ENCODE results near the gene ITM2C.

Gene ITM2C, protein sequence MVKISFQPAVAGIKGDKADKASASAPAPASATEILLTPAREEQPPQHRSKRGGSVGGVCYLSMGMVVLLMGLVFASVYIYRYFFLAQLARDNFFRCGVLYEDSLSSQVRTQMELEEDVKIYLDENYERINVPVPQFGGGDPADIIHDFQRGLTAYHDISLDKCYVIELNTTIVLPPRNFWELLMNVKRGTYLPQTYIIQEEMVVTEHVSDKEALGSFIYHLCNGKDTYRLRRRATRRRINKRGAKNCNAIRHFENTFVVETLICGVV

GRCh38 chr2:230864605-230865306, at the start of gene ITM2C:
ITM2C (plus strand) TSS chr2:230864942; CDS start chr2:230865026, 84 bp downstream.
- DNase-seq: peak; percentile 77

DNA sequence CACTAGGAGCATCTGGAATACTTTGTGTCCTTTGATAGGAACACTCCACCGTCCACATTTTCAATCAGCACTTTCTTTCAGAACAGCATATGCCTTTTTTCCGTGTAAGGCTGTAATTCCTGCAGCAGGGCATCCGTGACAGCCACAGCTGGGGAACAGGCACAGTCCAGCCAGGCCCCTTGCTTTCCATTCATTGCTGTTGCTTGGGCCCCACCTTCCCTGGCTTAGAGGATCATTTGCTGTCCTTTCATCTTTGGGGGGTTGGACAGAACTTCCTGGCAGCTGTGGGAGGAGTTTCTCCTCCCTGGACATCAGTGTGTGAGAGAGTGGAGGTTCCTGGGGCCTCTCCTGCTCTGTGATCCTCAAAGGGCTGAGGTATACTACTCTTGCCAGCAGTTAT, 49.7 kb upstream of the ITM2C start:
- no peak for DNase-seq

GRCh38 chr2:230816735-230817134, 48.0 kb upstream of the ITM2C start:
- DNase-seq: no peak

DNA sequence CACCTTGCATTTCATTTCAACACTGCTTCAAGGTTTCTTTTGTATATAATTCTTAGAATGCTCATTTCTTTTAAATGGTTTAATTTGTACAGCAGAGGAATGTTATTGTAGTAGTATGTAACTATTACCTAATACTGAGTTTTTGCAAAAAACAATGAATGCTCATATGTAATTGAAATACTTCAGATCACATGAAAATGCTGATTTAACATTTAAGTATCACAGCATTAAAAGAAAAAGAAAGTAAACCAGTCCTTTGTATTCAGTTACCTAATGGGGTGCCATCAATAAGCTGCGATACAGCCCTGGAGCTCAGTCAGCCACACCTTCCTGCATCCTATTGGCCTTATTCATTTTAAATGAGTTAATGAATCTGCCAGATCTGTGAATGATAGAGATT, 45.3 kb upstream of the ITM2C start:
- DNase-seq: no peak

- no peak for DNase-seq
Measured at GRCh38 chr2:230821261-230821990, 43.3 kb upstream of the ITM2C start.

DNA sequence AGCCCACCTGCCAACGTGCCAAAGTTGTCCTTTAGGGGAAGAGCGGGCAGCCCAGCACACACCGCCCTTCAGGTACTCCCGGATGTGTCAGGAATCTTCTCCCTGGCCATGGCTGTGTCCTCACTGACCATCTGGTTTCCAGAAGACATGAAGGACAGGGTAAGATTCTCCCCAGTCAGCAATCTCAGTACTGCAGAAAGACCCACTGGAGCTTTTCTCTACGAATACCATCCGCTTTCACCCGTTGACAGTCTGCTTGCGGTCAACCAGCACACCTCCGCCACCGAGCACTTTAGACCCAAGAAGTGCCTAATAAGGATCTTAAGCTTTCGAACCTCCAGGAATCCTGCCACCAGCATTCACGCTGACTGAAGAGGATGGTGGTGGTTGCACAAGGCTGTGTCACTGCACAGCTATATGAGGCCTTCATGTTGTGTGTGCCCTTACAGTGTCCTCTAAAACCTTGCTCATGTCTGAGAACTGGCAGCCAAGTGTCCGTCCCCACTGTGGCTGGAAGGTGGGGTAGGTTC, 42.7 kb upstream of the ITM2C start:
- DNase-seq: no peak

DNA sequence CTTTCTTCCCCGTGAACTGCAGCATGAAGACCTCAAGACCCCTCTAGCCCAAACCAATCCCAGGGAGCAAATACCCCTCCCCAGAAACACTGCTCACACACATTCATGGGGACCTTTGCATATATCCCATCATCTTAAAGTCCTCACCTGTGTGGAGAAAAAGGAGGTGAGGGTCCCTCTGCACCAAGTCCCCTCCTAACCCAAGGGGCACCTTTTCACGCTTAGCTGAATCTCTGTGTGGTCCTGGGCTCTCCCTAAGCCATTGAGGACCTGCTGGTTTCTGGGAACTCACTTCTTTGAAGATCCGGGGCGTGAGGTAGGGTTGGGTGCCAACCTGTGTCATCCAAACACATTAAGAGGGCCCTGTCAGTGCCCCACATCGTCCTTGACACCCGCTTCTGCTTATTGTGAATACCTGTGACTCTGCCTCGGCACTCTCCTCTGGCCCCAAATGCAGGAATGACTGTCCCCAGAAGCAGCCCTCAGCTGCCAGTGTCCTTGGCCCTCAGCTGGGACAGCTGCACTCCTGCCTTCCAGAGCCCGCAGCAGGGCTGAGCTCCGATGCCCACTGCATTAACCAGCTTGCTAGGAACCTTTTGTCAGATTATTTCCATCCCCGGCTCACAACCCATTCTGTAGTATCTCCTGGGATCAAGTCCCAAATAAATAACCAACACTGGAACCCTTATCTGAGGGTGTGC, 41.3 kb upstream of the ITM2C start:
- DNase-seq: no peak

DNA sequence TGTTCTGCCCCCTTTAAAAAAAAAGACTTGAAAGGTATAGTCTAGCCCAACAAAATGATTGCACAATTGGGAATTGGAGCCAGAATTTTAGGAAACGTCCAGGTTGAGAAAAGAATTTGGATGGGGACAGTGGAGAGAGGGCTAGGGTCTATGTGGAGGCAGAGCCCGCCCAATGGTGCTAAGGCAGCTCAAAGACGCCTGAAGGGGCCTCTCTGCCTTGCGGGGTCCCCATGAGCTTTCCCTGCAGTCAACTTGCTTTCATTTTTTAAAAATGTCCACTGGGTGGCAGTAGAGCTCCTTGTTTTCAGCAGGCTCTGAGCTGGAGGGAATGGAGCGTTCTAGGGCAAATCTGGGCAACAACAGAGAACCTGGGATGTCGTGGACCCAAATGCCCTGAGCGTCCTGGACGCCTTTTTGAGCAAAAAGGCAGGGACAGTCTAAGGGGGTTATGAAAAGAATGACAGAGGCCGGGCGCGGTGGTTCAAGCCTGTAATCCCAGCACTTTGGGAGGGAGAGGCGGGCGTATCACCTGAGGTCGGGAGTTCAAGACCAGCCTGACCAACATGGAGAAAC, 40.2 kb upstream of the ITM2C start:
- DNase-seq: peak; percentile 82

DNA sequence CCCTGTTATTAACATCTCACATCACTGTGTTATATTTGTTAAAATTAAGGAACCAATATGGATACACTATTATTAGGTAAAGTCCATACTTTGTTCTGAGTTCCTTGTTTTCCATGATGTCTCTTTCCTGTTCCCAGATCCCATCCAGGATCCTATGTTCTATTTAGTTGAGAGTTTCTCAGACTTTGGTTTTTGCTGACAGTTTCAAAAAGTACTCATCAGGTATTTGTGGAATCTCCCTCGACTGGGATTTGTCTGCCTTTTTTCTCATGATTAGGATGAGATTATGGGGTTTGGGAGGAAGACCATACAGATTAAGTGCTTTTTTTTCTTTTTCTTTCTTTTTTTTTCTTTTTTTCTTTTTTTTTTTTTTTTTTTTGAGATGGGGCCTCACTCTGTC, 39.4 kb upstream of the ITM2C start:
- DNase-seq: no peak

- DNase-seq: no peak
Measured at GRCh38 chr2:230827774-230828271, 36.9 kb upstream of the ITM2C start.

DNA sequence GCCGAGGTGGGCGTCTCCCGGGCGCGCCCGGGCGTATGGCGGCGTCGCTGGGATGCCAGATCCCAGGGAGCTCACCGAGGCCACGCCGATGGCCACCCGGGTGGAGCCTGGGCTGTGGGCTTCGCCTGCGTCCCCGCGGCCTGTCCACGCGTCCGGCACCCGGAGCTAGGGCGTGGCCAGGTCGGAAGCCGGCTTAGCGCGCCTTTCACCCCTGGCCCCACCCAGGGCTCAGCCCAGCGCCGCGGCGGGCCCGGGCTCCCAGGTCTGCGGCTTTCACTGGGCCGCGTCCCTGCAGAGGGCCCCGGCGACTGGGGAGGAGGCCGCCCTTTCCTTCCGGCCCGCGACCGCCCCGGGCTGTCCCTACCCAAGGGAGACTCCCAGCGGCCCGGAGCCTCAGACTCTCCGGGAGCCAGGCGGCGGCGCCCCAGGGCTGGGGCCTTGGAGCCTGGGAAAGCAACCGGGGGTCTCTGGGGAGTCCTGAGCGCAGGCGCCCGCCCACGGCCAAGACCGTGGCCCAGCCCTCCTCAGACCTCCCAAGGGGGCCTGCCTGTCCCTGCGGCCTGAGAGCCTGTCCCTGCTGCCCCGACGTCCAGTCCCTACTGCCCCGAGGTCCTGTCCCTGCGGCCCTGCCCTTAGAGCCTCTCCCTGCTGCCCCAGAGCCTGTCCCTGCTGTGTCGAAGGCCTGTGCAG, 36.3 kb upstream of the ITM2C start:
- DNase-seq: peak; percentile 22

DNA sequence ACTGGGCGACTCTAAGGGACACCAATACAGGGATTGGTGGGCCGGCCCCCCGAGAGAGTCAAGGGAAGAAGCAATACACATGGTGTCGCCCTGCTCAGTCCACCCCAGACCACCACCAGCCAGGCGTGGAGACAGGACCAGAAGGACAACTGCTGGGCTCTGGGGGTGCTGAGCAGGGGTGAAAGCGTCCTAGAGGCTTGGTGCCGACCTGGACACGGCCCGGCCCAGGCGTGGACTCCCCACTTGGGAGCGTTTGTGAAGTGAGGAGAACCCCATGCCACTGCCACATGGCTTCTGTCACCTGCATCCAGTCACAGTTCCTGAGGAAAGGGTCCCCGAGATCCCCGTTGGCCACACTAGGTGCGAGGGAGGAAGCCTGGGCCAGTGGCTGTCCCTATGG, 35.4 kb upstream of the ITM2C start:
- no peak for DNase-seq

DNA sequence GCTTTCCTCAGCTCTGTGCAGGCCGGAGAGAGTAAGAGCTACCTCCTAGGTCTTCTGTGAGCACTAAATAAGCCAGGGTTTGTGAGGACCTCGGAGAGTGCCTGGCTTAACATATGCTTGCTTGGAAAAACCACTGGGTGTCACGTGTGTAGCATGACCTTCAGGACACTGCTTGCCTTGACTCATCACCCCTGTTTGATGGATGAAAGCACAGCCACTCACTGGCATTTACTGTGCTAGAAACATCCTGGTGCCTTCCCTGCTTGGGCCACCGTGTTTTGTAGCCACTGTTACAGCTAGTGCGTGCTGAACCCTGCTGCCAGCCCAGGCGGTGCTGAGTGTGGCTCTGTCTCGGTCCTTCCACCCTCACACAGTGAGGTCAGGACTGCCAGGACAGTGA, 34.8 kb upstream of the ITM2C start:
- no peak for DNase-seq

GRCh38 chr2:230830428-230830827, 34.3 kb upstream of the ITM2C start:
- DNase-seq: no peak

DNA sequence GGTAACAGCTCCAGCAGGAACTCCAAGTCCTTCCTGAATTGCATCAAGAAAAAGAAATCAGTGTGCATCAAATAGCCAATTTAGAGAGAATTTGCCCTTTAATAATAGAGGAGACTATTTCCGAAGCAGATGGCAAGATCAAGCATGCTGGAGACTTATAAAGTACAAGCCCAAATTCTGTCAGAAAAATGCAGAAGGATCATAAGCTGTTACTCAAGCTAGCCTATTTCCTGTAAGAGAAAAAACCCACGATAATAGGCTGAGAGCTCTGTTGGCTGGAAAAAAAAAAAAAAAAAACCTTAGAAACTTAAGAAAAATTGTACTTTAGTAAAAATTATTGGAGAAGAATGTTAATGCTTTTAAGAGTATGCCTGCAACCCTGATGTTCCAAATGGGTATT, 24.4 kb upstream of the ITM2C start:
- no peak for DNase-seq

- no peak for DNase-seq
Measured at GRCh38 chr2:230842473-230842872, 22.3 kb upstream of the ITM2C start.

DNA sequence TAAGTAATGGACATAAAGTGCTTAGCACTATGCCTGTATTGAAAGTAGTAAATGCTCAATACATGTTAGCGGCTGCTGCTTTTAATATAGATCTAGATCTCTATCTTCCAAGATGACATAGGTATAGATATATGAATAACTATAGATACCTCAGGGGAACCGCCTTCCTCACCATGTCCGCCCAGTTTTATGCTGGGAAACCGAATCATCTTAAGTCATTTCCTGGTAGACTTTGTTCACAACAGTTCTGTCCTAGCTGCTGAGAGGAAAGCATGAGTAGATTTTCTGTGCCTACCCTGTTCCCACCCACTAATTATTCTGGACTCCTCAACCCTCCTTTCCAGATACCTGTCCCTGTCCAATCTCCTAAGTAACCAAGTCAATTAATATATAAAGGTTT, 21.6 kb upstream of the ITM2C start:
- no peak for DNase-seq

DNA sequence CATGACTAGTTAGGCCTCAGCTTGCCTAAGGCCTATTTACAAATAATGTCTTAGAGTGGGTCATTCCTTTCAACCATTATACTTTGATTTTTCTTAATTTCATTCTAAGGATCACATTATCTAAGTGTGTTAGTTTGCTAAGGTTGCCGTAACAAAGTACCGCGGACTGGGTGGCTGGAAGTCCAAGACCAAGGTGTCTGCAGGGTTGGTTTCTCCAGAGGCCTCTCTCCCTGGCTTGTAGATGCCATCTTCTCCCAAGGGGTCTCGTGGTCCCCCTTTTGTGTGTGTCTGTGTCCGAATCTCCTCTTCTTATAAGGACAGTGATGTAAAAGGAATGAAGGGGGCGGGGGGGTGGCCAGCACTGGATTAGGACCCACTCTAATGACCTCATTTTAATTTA, 18.4 kb upstream of the ITM2C start:
- no peak for DNase-seq

DNA sequence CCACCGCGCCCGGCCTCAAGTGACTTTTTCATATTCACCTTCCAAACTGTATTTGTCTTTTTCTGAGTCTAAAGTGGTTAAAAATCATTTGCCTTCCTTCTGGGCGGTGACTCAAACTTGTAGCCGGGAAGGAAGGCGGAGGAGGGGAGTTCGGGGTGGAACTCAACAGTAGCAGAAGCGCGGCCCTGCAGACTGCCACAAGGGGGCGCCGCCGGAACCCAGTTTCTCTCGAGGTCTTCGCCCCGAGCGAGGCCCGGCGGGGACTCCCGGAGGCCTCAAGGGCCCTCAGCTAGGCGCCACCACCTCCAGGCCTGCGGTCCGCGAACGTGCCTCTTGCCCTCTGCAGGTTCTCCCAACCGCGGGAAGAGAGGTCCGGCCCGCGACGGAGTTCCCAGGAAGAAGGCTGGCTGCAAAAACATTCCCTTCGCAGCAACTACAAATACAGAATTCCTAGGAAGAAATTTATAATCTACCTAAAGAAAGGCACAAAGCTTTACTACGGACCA, 16.8 kb upstream of the ITM2C start:
- peak; percentile 84 for DNase-seq

- DNase-seq: peak; percentile 72
Measured at GRCh38 chr2:230849633-230850357, 14.9 kb upstream of the ITM2C start.

- no peak for DNase-seq
Measured at GRCh38 chr2:230850358-230850658, 14.4 kb upstream of the ITM2C start.
